ENCODE measurements around the gene CACNA1G. TPM values are rescaled to one million over a fixed set of nuclear protein-coding genes. Genes with fewer than 3 reads are reported as not detected.

Gene CACNA1G
- total and polyA plus RNA-seq, 9 donors, result 4.6 to 16.3 (median 8.3) TPM

DNA sequence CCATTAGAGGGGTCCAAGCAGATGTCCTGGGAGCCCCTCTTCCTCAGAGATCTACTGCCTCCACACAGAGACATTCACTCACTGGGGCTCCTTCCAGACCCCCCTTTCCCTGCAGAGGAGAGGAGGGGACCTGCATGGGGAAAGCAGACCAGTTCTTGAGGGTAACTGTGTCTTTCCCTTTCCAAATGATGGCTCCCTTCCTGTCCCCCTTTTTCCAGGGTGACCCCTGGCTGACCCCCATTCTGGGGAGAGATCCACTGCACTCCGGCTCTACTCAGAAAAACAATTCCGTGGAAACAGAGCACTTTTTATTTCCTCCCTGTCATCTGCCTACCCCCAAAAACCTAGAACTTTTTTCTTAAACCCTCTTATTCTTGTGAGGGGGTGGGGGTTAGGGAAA, 6.4 kb downstream of the CACNA1G start:
- Histone ChIP-seq H3K9me3 (replicated peaks; ENCODE audit: control insufficient read depth, low read depth, low read length) (no peaks in the 10 kb centered on the region), H3K4me1 (ENCODE audit: control insufficient read depth, insufficient read depth, low read length) (peaks cover 57% of the 10 kb centered on the region), H3K27ac (ENCODE audit: low read length) (peak overlapping the region; percentile 93), H3K27me3 (ENCODE audit: control insufficient read depth, insufficient read depth, low read length) (peaks cover 40% of the 10 kb centered on the region), H3K4me3 (ENCODE audit: low read length) (no peak overlapping the region), H3K36me3 (ENCODE audit: control insufficient read depth, insufficient read depth, low read length) (peaks cover 2% of the 10 kb centered on the region)
- no CpG with 5 or more reads among the region's 2 CpGs for whole genome bisulfite sequencing (ENCODE audit: insufficient coverage)
- DNase-seq, result peak; percentile 84

GRCh38 chr17:50568659-50569058, 8.1 kb downstream of the CACNA1G start:
- no peak for DNase-seq
- Histone ChIP-seq H3K4me1 (ENCODE audit: control insufficient read depth, insufficient read depth, low read length) (peaks cover 41% of the 10 kb centered on the region), H3K27me3 (ENCODE audit: control insufficient read depth, insufficient read depth, low read length) (peaks cover 22% of the 10 kb centered on the region), H3K36me3 (ENCODE audit: control insufficient read depth, insufficient read depth, low read length) (peaks cover 2% of the 10 kb centered on the region), H3K4me3 (ENCODE audit: low read length) (no peak overlapping the region), H3K9me3 (replicated peaks; ENCODE audit: control insufficient read depth, low read depth, low read length) (no peaks in the 10 kb centered on the region), H3K27ac (ENCODE audit: low read length) (no peak overlapping the region)
- 78% methylated on average over 7 of the region's 12 CpGs for WGBS (ENCODE audit: insufficient coverage)

DNA sequence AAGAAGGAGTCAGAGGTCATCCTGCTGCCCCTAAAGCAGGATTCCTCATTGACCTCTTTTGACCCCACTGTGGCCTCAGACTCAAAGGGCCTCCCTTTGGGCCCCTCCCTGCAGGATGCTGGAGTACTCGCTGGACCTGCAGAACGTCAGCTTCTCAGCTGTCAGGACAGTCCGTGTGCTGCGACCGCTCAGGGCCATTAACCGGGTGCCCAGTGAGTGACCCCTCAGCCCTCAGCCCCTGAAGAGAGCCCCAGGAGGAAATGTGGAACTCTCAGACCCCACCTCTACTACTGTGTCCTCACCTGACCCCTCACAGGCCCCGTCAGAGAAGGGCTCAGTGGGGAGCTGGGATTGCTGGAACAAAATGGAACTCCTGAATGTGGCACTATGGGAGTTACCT, 9.1 kb downstream of the CACNA1G start:
- Histone ChIP-seq H3K4me3 (ENCODE audit: low read length) (no peak overlapping the region), H3K27me3 (ENCODE audit: control insufficient read depth, insufficient read depth, low read length) (peaks cover 16% of the 10 kb centered on the region)
- WGBS (ENCODE audit: insufficient coverage), result 82% methylated on average over 5 of the region's 7 CpGs

GRCh38 chr17:50570032-50570431, 9.5 kb downstream of the CACNA1G start:
- H3K27ac ChIP-seq (ENCODE audit: low read length), result no peak overlapping the region
- H3K36me3 ChIP-seq (ENCODE audit: control insufficient read depth, insufficient read depth, low read length), result peaks cover 2% of the 10 kb centered on the region
- H3K9me3 ChIP-seq (replicated peaks; ENCODE audit: control insufficient read depth, low read depth, low read length), result no peaks in the 10 kb centered on the region
- H3K27me3 ChIP-seq (ENCODE audit: control insufficient read depth, insufficient read depth, low read length), result peaks cover 12% of the 10 kb centered on the region
- WGBS (ENCODE audit: insufficient coverage), result 63% methylated on average over 7 of the region's 8 CpGs
- peaks cover 29% of the 10 kb centered on the region for H3K4me1 ChIP-seq (ENCODE audit: control insufficient read depth, insufficient read depth, low read length)
- DNase-seq, result no peak
- no peak overlapping the region for H3K4me3 ChIP-seq (ENCODE audit: low read length)

More for the DNA sequence above, 9.1 kb downstream of the CACNA1G start:
- Histone ChIP-seq H3K9me3 (replicated peaks; ENCODE audit: control insufficient read depth, low read depth, low read length) (no peaks in the 10 kb centered on the region), H3K36me3 (ENCODE audit: control insufficient read depth, insufficient read depth, low read length) (peaks cover 2% of the 10 kb centered on the region), H3K4me1 (ENCODE audit: control insufficient read depth, insufficient read depth, low read length) (peaks cover 33% of the 10 kb centered on the region), H3K27ac (ENCODE audit: low read length) (no peak overlapping the region)
- DNase-seq, result no peak

DNA sequence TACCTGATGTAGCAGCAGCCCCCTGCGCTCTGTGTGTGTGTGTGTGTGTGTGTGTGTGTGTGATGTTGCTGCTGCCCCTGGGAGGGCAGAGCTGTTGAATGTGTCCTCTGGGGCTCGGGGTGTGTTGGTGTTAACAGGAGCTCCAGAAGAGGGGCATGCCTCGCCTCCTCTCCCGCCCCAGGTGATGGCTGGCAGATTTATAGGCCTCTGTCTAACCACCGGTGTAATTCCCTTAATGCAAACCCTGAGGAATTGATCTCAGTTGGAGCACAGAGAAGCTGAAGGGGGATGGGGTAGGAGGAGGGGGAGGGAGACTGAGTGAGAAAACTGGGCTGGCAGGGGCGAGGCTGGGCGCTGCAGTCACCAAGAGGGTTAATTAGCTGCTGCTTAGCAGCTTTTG, 10.0 kb downstream of the CACNA1G start:
- H3K27me3 ChIP-seq (ENCODE audit: control insufficient read depth, insufficient read depth, low read length), result peaks cover 9% of the 10 kb centered on the region
- H3K4me1 ChIP-seq (ENCODE audit: control insufficient read depth, insufficient read depth, low read length), result peaks cover 24% of the 10 kb centered on the region
- H3K27ac ChIP-seq (ENCODE audit: low read length), result no peak overlapping the region
- DNase-seq, result no peak
- no peaks in the 10 kb centered on the region for H3K9me3 ChIP-seq (replicated peaks; ENCODE audit: control insufficient read depth, low read depth, low read length)
- H3K4me3 ChIP-seq (ENCODE audit: low read length), result no peak overlapping the region
- WGBS (ENCODE audit: insufficient coverage), result 63% methylated on average over 6 of the region's 7 CpGs
- H3K36me3 ChIP-seq (ENCODE audit: control insufficient read depth, insufficient read depth, low read length), result peaks cover 2% of the 10 kb centered on the region

GRCh38 chr17:50571681-50572080, 11.2 kb downstream of the CACNA1G start:
- Histone ChIP-seq H3K9me3 (replicated peaks; ENCODE audit: control insufficient read depth, low read depth, low read length) (no peaks in the 10 kb centered on the region), H3K27ac (ENCODE audit: low read length) (no peak overlapping the region), H3K36me3 (ENCODE audit: control insufficient read depth, insufficient read depth, low read length) (peaks cover 2% of the 10 kb centered on the region), H3K27me3 (ENCODE audit: control insufficient read depth, insufficient read depth, low read length) (peaks cover 3% of the 10 kb centered on the region), H3K4me1 (ENCODE audit: control insufficient read depth, insufficient read depth, low read length) (peaks cover 12% of the 10 kb centered on the region), H3K4me3 (ENCODE audit: low read length) (no peak overlapping the region)
- 70% methylated on average over 15 of the region's 19 CpGs for WGBS (ENCODE audit: insufficient coverage)
- DNase-seq, result no peak

DNA sequence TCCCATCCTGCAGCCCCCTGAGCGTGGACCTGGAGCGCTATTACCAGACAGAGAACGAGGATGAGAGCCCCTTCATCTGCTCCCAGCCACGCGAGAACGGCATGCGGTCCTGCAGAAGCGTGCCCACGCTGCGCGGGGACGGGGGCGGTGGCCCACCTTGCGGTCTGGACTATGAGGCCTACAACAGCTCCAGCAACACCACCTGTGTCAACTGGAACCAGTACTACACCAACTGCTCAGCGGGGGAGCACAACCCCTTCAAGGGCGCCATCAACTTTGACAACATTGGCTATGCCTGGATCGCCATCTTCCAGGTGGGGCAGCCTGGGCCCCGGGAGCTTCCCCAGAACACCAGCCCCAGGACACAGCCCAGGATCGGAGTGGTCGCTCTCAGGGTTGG, 12.0 kb downstream of the CACNA1G start:
- no peak overlapping the region for H3K4me3 ChIP-seq (ENCODE audit: low read length)
- peaks cover 2% of the 10 kb centered on the region for H3K36me3 ChIP-seq (ENCODE audit: control insufficient read depth, insufficient read depth, low read length)
- peaks cover 2% of the 10 kb centered on the region for H3K27me3 ChIP-seq (ENCODE audit: control insufficient read depth, insufficient read depth, low read length)
- no peak overlapping the region for H3K27ac ChIP-seq (ENCODE audit: low read length)
- H3K9me3 ChIP-seq (replicated peaks; ENCODE audit: control insufficient read depth, low read depth, low read length), result no peaks in the 10 kb centered on the region
- 95% methylated on average over 15 of the region's 20 CpGs for WGBS (ENCODE audit: insufficient coverage)
- no peak for DNase-seq
- peaks cover 4% of the 10 kb centered on the region for H3K4me1 ChIP-seq (ENCODE audit: control insufficient read depth, insufficient read depth, low read length)

GRCh38 chr17:50573866-50574611, 13.5 kb downstream of the CACNA1G start:
- Histone ChIP-seq H3K4me1 (ENCODE audit: control insufficient read depth, insufficient read depth, low read length) (no peaks in the 10 kb centered on the region), H3K9me3 (replicated peaks; ENCODE audit: control insufficient read depth, low read depth, low read length) (no peaks in the 10 kb centered on the region), H3K27me3 (ENCODE audit: control insufficient read depth, insufficient read depth, low read length) (peaks cover 2% of the 10 kb centered on the region), H3K4me3 (ENCODE audit: low read length) (no peak overlapping the region), H3K36me3 (ENCODE audit: control insufficient read depth, insufficient read depth, low read length) (peaks cover 5% of the 10 kb centered on the region), H3K27ac (ENCODE audit: low read length) (no peak overlapping the region)
- WGBS (ENCODE audit: insufficient coverage), result 92% methylated on average over 8 of the region's 12 CpGs
- no peak for DNase-seq

GRCh38 chr17:50575581-50576210, 15.2 kb downstream of the CACNA1G start:
- Histone ChIP-seq H3K4me1 (ENCODE audit: control insufficient read depth, insufficient read depth, low read length) (no peaks in the 10 kb centered on the region), H3K9me3 (replicated peaks; ENCODE audit: control insufficient read depth, low read depth, low read length) (no peaks in the 10 kb centered on the region), H3K4me3 (ENCODE audit: low read length) (no peak overlapping the region), H3K36me3 (ENCODE audit: control insufficient read depth, insufficient read depth, low read length) (peaks cover 3% of the 10 kb centered on the region), H3K27ac (ENCODE audit: low read length) (no peak overlapping the region), H3K27me3 (ENCODE audit: control insufficient read depth, insufficient read depth, low read length) (peaks cover 2% of the 10 kb centered on the region)
- no peak for DNase-seq
- 82% methylated on average over 26 of the region's 33 CpGs for WGBS (ENCODE audit: insufficient coverage)

- no peak overlapping the region for H3K27ac ChIP-seq (ENCODE audit: low read length)
- 86% methylated on average over 8 of the region's 13 CpGs for WGBS (ENCODE audit: insufficient coverage)
- peaks cover 3% of the 10 kb centered on the region for H3K36me3 ChIP-seq (ENCODE audit: control insufficient read depth, insufficient read depth, low read length)
- no peaks in the 10 kb centered on the region for H3K9me3 ChIP-seq (replicated peaks; ENCODE audit: control insufficient read depth, low read depth, low read length)
- peaks cover 2% of the 10 kb centered on the region for H3K27me3 ChIP-seq (ENCODE audit: control insufficient read depth, insufficient read depth, low read length)
- no peaks in the 10 kb centered on the region for H3K4me1 ChIP-seq (ENCODE audit: control insufficient read depth, insufficient read depth, low read length)
- no peak for DNase-seq
- no peak overlapping the region for H3K4me3 ChIP-seq (ENCODE audit: low read length)
Measured at GRCh38 chr17:50576864-50577263, 16.3 kb downstream of the CACNA1G start.

Data from muscle of leg (tissue), 11 donors.